HEK293 (cell line): ENCODE measurements around the gene MCM5.

Experiments
- CTCF ChIA-PET: fragments of 350-600 bp; formaldehyde crosslinking; extraction: SDS; loops from one replicate; lab custom pipeline; 2021; ENCODE audit warnings: antibody characterized with exemption; lab: Yijun Ruan, JAX
- POLR2A ChIA-PET: fragments of 300-600 bp; formaldehyde crosslinking; extraction: SDS; loops from one replicate; lab custom pipeline; 2020; ENCODE audit warnings: antibody characterized with exemption, inconsistent platforms; lab: Yijun Ruan, JAX
- H3K27ac ChIP-seq: fragments of 200-500 bp; sonication (Bioruptor generic); 2 replicates; pipeline ENCODE4 v1.5.1; 2014; ENCODE audit warnings: low read depth, low read length, control low read depth, inconsistent platforms; ENCODE audit errors: extremely low read depth
- H3K36me3 ChIP-seq, 2 experiments: fragments of 200-500 bp in 1 of 2; sonication (Bioruptor generic) in 1 of 2; 1 replicate in 1 of 2; 2 replicates in 1 of 2; pipeline ENCODE4 v1.5.1; 2014 to 2017; ENCODE audit warnings: inconsistent platforms in 2 of 2, low read length in 2 of 2; ENCODE audit not compliant: control insufficient read depth in 2 of 2, insufficient read depth in 1 of 2
- H3K4me1 ChIP-seq: fragments of 200-500 bp; sonication (Bioruptor generic); 2 replicates; pipeline ENCODE4 v1.5.1; 2014; ENCODE audit warnings: mild to moderate bottlenecking, low read length, inconsistent platforms; ENCODE audit not compliant: control insufficient read depth, insufficient read depth
- H3K4me3 ChIP-seq: 2 replicates; pipeline ENCODE4 v1.5.1; 2011; ENCODE audit warnings: low read depth, mild to moderate bottlenecking, control low read depth, low read length, moderate library complexity
- H3K9me3 ChIP-seq: fragments of 200-500 bp; sonication (Bioruptor generic); 2 replicates; pipeline ENCODE4 v1.5.1; 2014; ENCODE audit warnings: low read depth, low read length, inconsistent platforms; ENCODE audit not compliant: control insufficient read depth, insufficient read depth
- GFI1B ChIP-seq: fragments of 450-650 bp; formaldehyde crosslinking; IDR thresholded peaks from 2 replicates; pipeline ENCODE4 v1.5.1; 2016; ENCODE audit warnings: missing biosample characterization, missing genetic modification characterization
- OSR2 ChIP-seq: fragments of 450-650 bp; formaldehyde crosslinking; IDR thresholded peaks from 2 replicates; pipeline ENCODE4 v1.5.1; 2016; ENCODE audit warnings: missing biosample characterization, missing genetic modification characterization
- ZFP37 ChIP-seq: fragments of 450-650 bp; formaldehyde crosslinking; IDR thresholded peaks from 2 replicates; pipeline ENCODE4 v1.5.1; 2016; ENCODE audit warnings: missing biosample characterization, missing genetic modification characterization
- ZNF174 ChIP-seq: fragments of 450-650 bp; formaldehyde crosslinking; IDR thresholded peaks from 2 replicates; pipeline ENCODE4 v1.5.0; 2017; ENCODE audit warnings: missing biosample characterization, mild to moderate bottlenecking, missing genetic modification characterization
- ZNF48 ChIP-seq: fragments of 450-650 bp; formaldehyde crosslinking; IDR thresholded peaks from 2 replicates; pipeline ENCODE4 v1.5.1; 2016; ENCODE audit warnings: missing biosample characterization, missing genetic modification characterization
- ZNF560 ChIP-seq: fragments of 450-650 bp; formaldehyde crosslinking; IDR thresholded peaks from 2 replicates; pipeline ENCODE4 v1.5.1; 2017; ENCODE audit warnings: missing biosample characterization, missing genetic modification characterization, borderline replicate concordance
- ZNF692 ChIP-seq: fragments of 450-650 bp; formaldehyde crosslinking; IDR thresholded peaks from 2 replicates; pipeline ENCODE4 v1.5.1; 2016; ENCODE audit warnings: missing biosample characterization, missing genetic modification characterization
- ZNF830 ChIP-seq: fragments of 450-650 bp; IDR thresholded peaks from 2 replicates; pipeline ENCODE4 v1.5.0; 2018; ENCODE audit warnings: missing biosample characterization, missing genetic modification characterization, low read depth, mild to moderate bottlenecking, moderate library complexity
- TF ChIP-seq, protein P1 (sequence below): fragments of 450-650 bp; formaldehyde crosslinking; IDR thresholded peaks from 2 replicates; pipeline ENCODE4 v1.5.1; 2017; ENCODE audit warnings: missing biosample characterization, mild to moderate bottlenecking, missing genetic modification characterization, moderate library complexity
- TF ChIP-seq, protein P2 (sequence below): fragments of 450-650 bp; formaldehyde crosslinking; IDR thresholded peaks from 2 replicates; pipeline ENCODE4 v1.5.1; 2016; ENCODE audit warnings: missing biosample characterization, missing genetic modification characterization

MCM5 gene

GRCh38 chr22:35472488-35472887 is 72.5 kb downstream of the MCM5 start:
- ChIA-PET POLR2A (no interaction called here), CTCF (interaction anchor here (0.6 to 1.9 kb wide), 2 partner anchors 24 to 42 kb away, joined by 4 to 5 read pairs; no protein-coding TSS in a partner anchor)
- TF ChIP-seq ZNF830 (tag by site-specific recombination), result no peak
- TF ChIP-seq ZNF174, result no peak
- TF ChIP-seq ZNF48 (tag by site-specific recombination), result no peak
- no peak for TF ChIP-seq ZFP37 (tag by site-specific recombination)
- H3K4me1 ChIP-seq, result peaks cover 12% of the 10 kb centered on the region
- no peak overlapping the region for H3K4me3 ChIP-seq
- H3K36me3 ChIP-seq, result peaks cover 0 to 9% of the 10 kb centered on the region in 2 experiments; a peak in 1 of 3 replicates
- H3K9me3 ChIP-seq, result no peaks in the 10 kb centered on the region; the same call in 1 of the 2 replicates
- H3K27ac ChIP-seq, result no peak overlapping the region

DNA sequence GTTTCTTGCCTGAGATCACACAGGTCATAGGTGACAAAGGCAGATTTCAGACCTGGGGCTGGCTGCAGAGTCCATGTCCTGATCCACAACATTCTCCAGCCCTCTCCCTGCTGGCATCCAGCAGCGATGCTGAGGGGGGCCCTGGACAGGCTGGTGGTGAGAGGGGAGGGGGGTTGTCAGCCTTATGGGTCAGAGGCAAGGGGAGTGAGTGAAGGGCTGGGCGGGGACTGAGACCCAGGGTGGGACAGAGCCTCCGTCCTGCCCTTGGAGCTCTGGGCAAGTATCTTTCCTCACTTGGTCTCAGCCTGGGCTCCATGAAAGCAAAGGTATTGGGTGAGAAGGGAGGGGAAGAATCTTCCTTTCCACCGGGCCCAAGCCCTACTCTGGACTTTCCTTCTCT is 74.0 kb downstream of the MCM5 start:
- POLR2A ChIA-PET, result no interaction called here
- H3K4me1 ChIP-seq, result peaks cover 16% of the 10 kb centered on the region
- TF ChIP-seq, protein P1, sequence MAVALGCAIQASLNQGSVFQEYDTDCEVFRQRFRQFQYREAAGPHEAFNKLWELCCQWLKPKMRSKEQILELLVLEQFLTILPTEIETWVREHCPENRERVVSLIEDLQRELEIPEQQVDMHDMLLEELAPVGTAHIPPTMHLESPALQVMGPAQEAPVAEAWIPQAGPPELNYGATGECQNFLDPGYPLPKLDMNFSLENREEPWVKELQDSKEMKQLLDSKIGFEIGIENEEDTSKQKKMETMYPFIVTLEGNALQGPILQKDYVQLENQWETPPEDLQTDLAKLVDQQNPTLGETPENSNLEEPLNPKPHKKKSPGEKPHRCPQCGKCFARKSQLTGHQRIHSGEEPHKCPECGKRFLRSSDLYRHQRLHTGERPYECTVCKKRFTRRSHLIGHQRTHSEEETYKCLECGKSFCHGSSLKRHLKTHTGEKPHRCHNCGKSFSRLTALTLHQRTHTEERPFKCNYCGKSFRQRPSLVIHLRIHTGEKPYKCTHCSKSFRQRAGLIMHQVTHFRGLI (tag by site-specific recombination), result no peak
- TF ChIP-seq ZNF560 (tag by site-specific recombination) (no peak), GFI1B (no peak), ZNF174 (no peak), ZNF692 (tag by site-specific recombination) (no peak), OSR2 (tag by site-specific recombination) (no peak)
- TF ChIP-seq, protein P2, sequence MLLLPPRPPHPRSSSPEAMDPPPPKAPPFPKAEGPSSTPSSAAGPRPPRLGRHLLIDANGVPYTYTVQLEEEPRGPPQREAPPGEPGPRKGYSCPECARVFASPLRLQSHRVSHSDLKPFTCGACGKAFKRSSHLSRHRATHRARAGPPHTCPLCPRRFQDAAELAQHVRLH, result no peak
- TF ChIP-seq, all 188 proteins: peak for 0
- Histone ChIP-seq H3K4me3 (no peak overlapping the region), H3K36me3 (peaks cover 0 to 9% of the 10 kb centered on the region in 2 experiments; a peak in 1 of 3 replicates), H3K27ac (no peak overlapping the region), H3K9me3 (no peaks in the 10 kb centered on the region; the same call in 1 of the 2 replicates)
- CTCF ChIA-PET, result interaction anchor here (0.6 kb wide), 1 partner anchor 32 kb away, joined by 3 read pairs; no protein-coding TSS in a partner anchor
